Activated B cell treated with CpG ODN at 0.5 μM for 24 hours (primary cell): ENCODE measurements around the gene DPF1. TPM values are rescaled to one million over a fixed set of nuclear protein-coding genes. Genes with fewer than 3 reads are reported as not detected.

ENCODE experiments used
- ATAC-seq: fragments of 200-7000 bp; cut with Tn5 transposase; one replicate; pipeline ENCODE4 v1.10.0; 2021; ENCODE audit warnings: low read depth, mild to moderate bottlenecking, moderate library complexity
- CTCF ChIA-PET: fragments of 350-600 bp; sonication (Branson Sonifier 250); formaldehyde crosslinking; loops from one replicate; lab custom pipeline; 2021; ENCODE audit warnings: antibody characterized with exemption; lab: Charles Lee
- POLR2A ChIA-PET: fragments of 350-600 bp; sonication (Branson Sonifier 250); formaldehyde crosslinking; loops from one replicate; lab custom pipeline; 2021; ENCODE audit warnings: antibody characterized with exemption; lab: Charles Lee
- DNase-seq: peaks from one replicate; pipeline ENCODE4 v3.0.0; 2022
- H3K27ac Mint-ChIP-seq: one replicate; pipeline ENCODE4 v1.8.0; 2020; ENCODE audit warnings: mixed read lengths
- H3K27me3 Mint-ChIP-seq: one replicate; pipeline ENCODE4 v1.8.0; 2021; ENCODE audit warnings: mixed read lengths
- H3K36me3 Mint-ChIP-seq: one replicate; pipeline ENCODE4 v1.8.0; 2021; ENCODE audit warnings: low read depth, mixed read lengths
- H3K4me1 Mint-ChIP-seq: one replicate; pipeline ENCODE4 v1.8.0; 2021; ENCODE audit warnings: mixed read lengths
- H3K4me3 Mint-ChIP-seq: one replicate; pipeline ENCODE4 v1.8.0; 2020; ENCODE audit warnings: mild to moderate bottlenecking, mixed read lengths
- H3K9me3 Mint-ChIP-seq: one replicate; pipeline ENCODE4 v1.8.0; 2020; ENCODE audit warnings: mixed read lengths
- CTCF ChIP-seq: fragments of 200-600 bp; IDR thresholded peaks from one replicate; pipeline ENCODE4 v1.8.0; 2022; ENCODE audit warnings: antibody characterized with exemption, mild to moderate bottlenecking
- intact Hi-C: fragments of 100-400 bp; cut with micrococcal nuclease; formaldehyde crosslinking; loops from one replicate; pipeline ENCODE4 v1.15.1; 2024
- total RNA-seq: library from RNA; stranded (reverse); gene quantifications from 2 replicates; pipeline ENCODE4 v1.2.3, GENCODE V29; 2022

Gene DPF1
- total RNA-seq, 1 donor from 2014 or later = not detected

- peaks cover 30% of the 10 kb centered on the region for H3K4me1 Mint-ChIP-seq
- no peak overlapping the region for H3K27ac Mint-ChIP-seq
- DNase-seq (no peak), ATAC-seq (no peak)
- H3K4me3 Mint-ChIP-seq = peak overlapping the region; percentile 68
- H3K36me3 Mint-ChIP-seq = no peaks in the 10 kb centered on the region
- H3K27me3 Mint-ChIP-seq = peaks cover 52% of the 10 kb centered on the region
- H3K9me3 Mint-ChIP-seq = no peaks in the 10 kb centered on the region
- CTCF ChIA-PET = no interaction called here
- intact Hi-C loops = loop anchor here (1.0 to 10.0 kb wide), 4 partner anchors 317 to 711 kb away; partner anchors contain the start of genes EIF3K, MAP4K1, MRPS12 and SARS2
- no peak for TF ChIP-seq CTCF
- POLR2A ChIA-PET = no interaction called here
Observed at GRCh38 chr19:38223617-38224013, 407 bp downstream of the DPF1 start.

DNA sequence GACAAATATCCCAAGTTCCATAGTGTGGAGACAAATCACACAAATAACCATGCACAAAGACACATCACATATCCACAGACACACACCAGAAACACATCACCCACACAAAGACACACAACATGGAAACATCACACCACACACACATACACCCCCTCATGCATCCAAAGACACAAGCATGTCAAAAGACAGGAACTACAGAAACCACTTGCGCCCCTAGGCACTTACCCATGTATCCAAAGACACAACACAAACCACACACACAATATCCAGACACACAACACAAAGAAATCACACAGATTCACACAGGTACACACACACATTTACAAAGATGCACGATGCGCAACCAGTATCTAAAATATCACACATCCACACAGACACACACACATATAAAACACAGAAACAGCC is 901 bp downstream of the DPF1 start:
- TF ChIP-seq CTCF = no peak
- peak overlapping the region; percentile 68 for H3K4me3 Mint-ChIP-seq
- no peaks in the 10 kb centered on the region for H3K36me3 Mint-ChIP-seq
- ATAC-seq = no peak
- H3K9me3 Mint-ChIP-seq = no peaks in the 10 kb centered on the region
- intact Hi-C loops = loop anchor here (10.0 kb wide), 2 partner anchors 392 to 712 kb away; partner anchors contain the start of genes EIF3K, MAP4K1, MRPS12 and SARS2
- ChIA-PET CTCF (no interaction called here), POLR2A (interaction anchor here (0.5 kb wide), 1 partner anchor 317 kb away, joined by 4 read pairs; the partner anchor contains the start of gene WDR87)
- DNase-seq = no peak
- H3K27ac Mint-ChIP-seq = no peak overlapping the region
- peaks cover 52% of the 10 kb centered on the region for H3K27me3 Mint-ChIP-seq
- peaks cover 28% of the 10 kb centered on the region for H3K4me1 Mint-ChIP-seq

DNA sequence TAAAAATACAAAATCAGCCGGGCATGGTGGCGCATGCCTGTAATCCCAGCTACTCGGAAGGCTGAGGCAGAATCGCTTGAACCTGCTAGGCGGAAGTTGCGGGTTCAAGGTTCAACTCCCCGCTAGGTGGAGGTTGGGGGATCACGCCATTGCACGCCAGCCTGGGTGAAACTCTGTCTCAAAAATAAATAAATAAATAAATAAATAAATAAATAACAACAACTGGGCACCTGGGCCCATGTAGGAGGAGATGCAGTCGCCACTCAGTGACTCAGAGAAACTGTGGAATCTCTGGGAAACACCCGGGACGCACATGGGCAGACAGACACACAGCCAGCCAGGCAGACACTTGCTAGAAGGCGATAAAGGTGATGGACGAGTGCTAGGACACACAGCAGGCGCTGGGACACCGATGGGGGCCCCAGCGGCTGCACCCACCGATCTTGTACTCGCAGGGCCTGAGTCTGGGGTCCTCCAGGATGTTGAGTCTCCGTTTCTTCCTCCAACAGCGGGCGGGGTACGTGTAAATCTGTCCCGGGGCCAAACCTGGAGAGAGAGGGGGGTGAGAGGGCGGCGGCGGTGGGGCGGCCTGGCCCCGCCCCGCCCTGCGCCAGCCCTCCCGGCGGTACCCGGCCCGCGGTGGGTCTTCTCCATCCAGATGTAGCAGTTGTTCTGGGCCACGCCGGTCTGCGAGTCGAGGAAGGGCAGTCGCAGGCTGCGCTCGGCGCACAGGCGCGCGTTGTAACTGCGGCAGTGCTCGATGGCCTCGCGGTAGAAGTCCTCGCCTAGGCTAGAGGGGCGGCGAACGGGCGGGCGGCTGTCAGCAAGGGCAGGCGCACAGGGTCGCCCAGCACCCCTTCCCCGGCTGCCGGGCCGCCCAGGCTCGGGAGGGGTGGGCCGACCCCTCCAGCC is 1.8 kb downstream of the DPF1 start:
- intact Hi-C loops = loop anchor here (10.0 kb wide), 2 partner anchors 393 to 713 kb away; partner anchors contain the start of genes EIF3K, MAP4K1, MRPS12 and SARS2
- H3K4me3 Mint-ChIP-seq = no peak overlapping the region
- ATAC-seq = no peak
- no peaks in the 10 kb centered on the region for H3K36me3 Mint-ChIP-seq
- no peak overlapping the region for H3K27ac Mint-ChIP-seq
- DNase-seq = no peak
- POLR2A ChIA-PET = no interaction called here
- peaks cover 22% of the 10 kb centered on the region for H3K4me1 Mint-ChIP-seq
- no peaks in the 10 kb centered on the region for H3K9me3 Mint-ChIP-seq
- CTCF ChIA-PET = no interaction called here
- H3K27me3 Mint-ChIP-seq = peaks cover 44% of the 10 kb centered on the region
- no peak for TF ChIP-seq CTCF

- Mint-ChIP-seq H3K27me3 (peaks cover 37% of the 10 kb centered on the region), H3K27ac (no peak overlapping the region), H3K4me3 (no peak overlapping the region), H3K9me3 (no peaks in the 10 kb centered on the region), H3K36me3 (no peaks in the 10 kb centered on the region), H3K4me1 (peaks cover 19% of the 10 kb centered on the region)
- ChIA-PET CTCF (no interaction called here), POLR2A (interaction anchor here (0.7 kb wide), 1 partner anchor 569 kb away, joined by 4 read pairs; no protein-coding TSS in a partner anchor)
- no peak for TF ChIP-seq CTCF
- ATAC-seq (no peak), DNase-seq (no peak)
- intact Hi-C loops = loop anchor here (10.0 kb wide), 2 partner anchors 393 to 713 kb away; partner anchors contain the start of genes EIF3K, MAP4K1, MRPS12 and SARS2
Observed at GRCh38 chr19:38221421-38221820, 2.6 kb downstream of the DPF1 start.

DNA sequence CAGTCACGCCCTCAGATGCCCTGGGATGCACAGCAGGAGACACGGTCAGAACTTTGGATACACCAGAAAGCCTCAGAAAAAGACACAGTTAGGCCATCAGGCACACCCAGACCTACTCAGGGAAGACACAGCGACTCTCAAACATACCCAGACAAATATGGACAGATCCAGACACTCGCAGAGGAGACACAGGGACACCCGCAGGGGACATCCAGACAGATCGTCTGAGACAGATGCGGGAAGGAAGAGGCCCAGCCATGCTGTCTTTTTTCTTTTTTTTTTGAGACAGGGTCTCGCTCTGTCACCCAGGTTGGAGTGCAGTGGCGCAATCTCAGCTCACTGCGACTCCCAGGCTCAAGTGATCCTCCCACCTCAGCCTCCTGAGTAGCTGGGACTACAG is 4.8 kb downstream of the DPF1 start:
- H3K36me3 Mint-ChIP-seq = no peaks in the 10 kb centered on the region
- ChIA-PET POLR2A (no interaction called here), CTCF (no interaction called here)
- TF ChIP-seq CTCF = no peak
- no peak for DNase-seq
- peaks cover 16% of the 10 kb centered on the region for H3K4me1 Mint-ChIP-seq
- ATAC-seq = no peak
- no peaks in the 10 kb centered on the region for H3K9me3 Mint-ChIP-seq
- intact Hi-C loops = no loop called here
- H3K4me3 Mint-ChIP-seq = no peak overlapping the region
- peaks cover 27% of the 10 kb centered on the region for H3K27me3 Mint-ChIP-seq
- H3K27ac Mint-ChIP-seq = no peak overlapping the region
